Measurements from ENCODE around the gene ABCB11.
"Not testable (repeated sequence)": the region's sequence is repeated elsewhere in the genome, so short reads cannot be mapped to it uniquely, and the experiment has no call there.

The ABCB11 gene

DNA sequence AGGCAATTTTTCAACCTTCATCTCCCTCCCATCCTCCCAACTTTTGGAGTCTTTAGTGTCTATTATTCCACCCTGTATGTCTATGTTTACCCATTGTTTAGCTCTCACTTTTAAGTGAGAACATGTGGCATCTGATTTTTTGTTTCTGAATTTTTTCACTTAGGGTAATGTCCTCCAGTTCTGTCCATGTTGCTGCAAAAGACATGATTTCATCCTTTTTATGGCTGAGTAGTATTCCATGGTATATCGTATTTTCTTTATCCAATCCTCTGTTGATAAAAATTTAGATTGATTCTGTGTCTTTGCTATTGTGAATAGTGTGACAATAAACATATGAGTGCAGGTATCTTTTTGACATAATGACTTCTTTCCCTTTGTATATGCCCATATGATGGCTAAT, 81.8 kb downstream of the ABCB11 start:
- Histone ChIP-seq H3K9me3 (ENCODE audit: control insufficient read depth, insufficient read depth, low read depth, low read length) (0 out of 2 replicates have a peak, but pooled peaks cover 2% of the 10 kb centered on the region), H3K4me1 (ENCODE audit: control insufficient read depth, insufficient read depth, low read length) (no peaks in the 10 kb centered on the region), H3K27ac (ENCODE audit: low read depth, low read length) (no peak overlapping the region), H3K9ac (ENCODE audit: low read length) (no peak overlapping the region), H3K36me3 (ENCODE audit: control insufficient read depth, insufficient read depth, low read length) (no peaks in the 10 kb centered on the region), H3K27me3 (ENCODE audit: control insufficient read depth, insufficient read depth, low read length) (no peaks in the 10 kb centered on the region), H3K4me3 (ENCODE audit: low read depth, low read length) (no peak overlapping the region)

DNA sequence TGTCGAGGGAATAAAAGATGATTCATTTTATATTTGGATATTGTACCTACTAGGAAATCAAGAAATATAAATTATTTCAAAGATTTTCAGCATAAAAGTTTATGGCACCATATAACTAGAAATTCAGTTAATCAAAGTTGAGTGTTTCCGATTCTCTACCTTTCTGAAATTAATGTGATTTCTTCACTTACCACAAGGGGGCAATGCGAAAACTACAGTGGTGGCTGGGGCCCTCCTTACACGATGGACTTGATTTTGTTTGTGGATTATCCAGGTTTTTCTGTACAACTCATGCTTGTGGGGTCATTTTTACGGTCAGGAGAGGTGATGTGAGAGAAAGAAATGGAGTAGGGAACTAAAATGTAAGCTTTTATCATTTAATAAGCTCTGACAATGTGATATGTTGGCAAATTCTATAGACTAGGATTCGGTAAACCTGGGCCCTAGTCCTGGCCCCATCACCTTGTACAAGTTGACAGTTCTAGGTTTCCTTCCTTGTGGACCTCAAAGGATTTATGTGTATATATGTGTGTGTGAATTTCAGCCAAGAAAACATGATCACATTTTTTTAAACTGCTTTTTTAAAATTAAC, 82.4 kb downstream of the ABCB11 start:
- Histone ChIP-seq H3K4me1 (ENCODE audit: control insufficient read depth, insufficient read depth, low read length) (no peaks in the 10 kb centered on the region), H3K36me3 (ENCODE audit: control insufficient read depth, insufficient read depth, low read length) (no peaks in the 10 kb centered on the region), H3K9ac (ENCODE audit: low read length) (no peak overlapping the region), H3K27ac (ENCODE audit: low read depth, low read length) (no peak overlapping the region), H3K27me3 (ENCODE audit: control insufficient read depth, insufficient read depth, low read length) (no peaks in the 10 kb centered on the region), H3K9me3 (ENCODE audit: control insufficient read depth, insufficient read depth, low read depth, low read length) (0 out of 2 replicates have a peak, but pooled peaks cover 2% of the 10 kb centered on the region), H3K4me3 (ENCODE audit: low read depth, low read length) (no peak overlapping the region)

DNA sequence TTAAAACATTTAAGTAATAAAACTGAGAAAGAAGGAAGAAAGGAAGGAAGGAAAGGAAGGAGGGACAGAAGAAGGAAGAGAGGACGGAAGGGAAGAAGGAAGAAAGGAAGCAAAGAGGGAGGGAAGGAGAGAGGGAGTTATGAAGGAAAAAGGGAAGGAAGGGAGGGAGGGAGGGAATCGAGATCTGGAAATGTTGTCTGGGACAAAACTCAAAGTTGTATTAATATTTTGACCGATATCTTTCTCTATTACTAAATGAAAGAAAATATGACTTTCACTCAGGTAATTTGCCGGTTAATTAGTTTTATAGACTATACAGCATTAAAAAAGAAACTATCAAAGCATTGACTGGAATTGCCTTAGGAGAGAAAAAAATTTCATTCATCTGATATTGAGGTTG, 85.6 kb downstream of the ABCB11 start:
- no peak overlapping the region for H3K9ac ChIP-seq (ENCODE audit: low read length)
- no peak overlapping the region for H3K27ac ChIP-seq (ENCODE audit: low read depth, low read length)
- H3K36me3 ChIP-seq (ENCODE audit: control insufficient read depth, insufficient read depth, low read length), result no peaks in the 10 kb centered on the region
- no peaks in the 10 kb centered on the region for H3K27me3 ChIP-seq (ENCODE audit: control insufficient read depth, insufficient read depth, low read length)
- no peaks in the 10 kb centered on the region for H3K4me1 ChIP-seq (ENCODE audit: control insufficient read depth, insufficient read depth, low read length)
- no peak overlapping the region for H3K4me3 ChIP-seq (ENCODE audit: low read depth, low read length)
- 0 out of 2 replicates have a peak, but pooled peaks cover 2% of the 10 kb centered on the region for H3K9me3 ChIP-seq (ENCODE audit: control insufficient read depth, insufficient read depth, low read depth, low read length)

DNA sequence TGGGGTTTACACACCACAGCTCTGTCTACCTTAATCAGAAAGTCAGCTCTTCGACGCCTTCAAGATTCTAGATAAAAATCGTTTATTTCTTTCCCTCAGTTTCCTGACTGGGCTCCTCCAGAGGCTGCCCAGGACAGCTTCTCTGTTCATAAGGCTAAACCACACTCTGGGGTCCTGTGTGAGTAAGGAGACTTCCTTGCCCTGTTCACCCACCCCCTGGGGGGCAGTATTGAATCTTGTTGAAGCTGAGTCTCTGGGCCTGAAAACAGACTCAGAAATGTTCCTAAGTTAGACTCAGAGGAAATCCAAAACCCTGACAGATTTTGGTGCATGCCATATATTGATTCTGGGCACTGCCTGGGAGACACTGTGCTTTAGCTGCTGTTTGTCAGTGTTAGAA, 87.1 kb downstream of the ABCB11 start:
- Histone ChIP-seq H3K4me3 (ENCODE audit: low read depth, low read length) (no peak overlapping the region), H3K36me3 (ENCODE audit: control insufficient read depth, insufficient read depth, low read length) (no peaks in the 10 kb centered on the region), H3K9me3 (ENCODE audit: control insufficient read depth, insufficient read depth, low read depth, low read length) (no peaks in the 10 kb centered on the region), H3K4me1 (ENCODE audit: control insufficient read depth, insufficient read depth, low read length) (no peaks in the 10 kb centered on the region), H3K9ac (ENCODE audit: low read length) (no peak overlapping the region), H3K27ac (ENCODE audit: low read depth, low read length) (no peak overlapping the region), H3K27me3 (ENCODE audit: control insufficient read depth, insufficient read depth, low read length) (no peaks in the 10 kb centered on the region)

DNA sequence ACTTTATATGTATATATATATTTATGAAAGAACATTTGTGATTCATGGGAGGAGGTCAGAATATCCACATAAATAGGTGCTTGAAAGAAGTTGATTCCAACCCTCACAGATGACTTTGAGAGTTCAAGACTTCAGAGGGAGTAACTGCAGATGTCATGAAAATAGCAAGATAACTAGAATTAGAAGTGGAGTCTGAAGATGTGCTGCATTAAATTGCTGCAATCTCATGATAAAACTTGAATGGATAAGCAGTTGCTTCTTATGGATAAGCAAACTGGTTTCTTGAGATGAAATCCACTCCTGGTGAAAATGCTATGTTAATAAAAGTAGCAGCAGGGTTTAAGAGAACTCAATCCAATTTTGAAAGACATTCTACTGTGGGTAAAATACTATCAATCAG, 89.8 kb downstream of the ABCB11 start:
- no peak overlapping the region for H3K9ac ChIP-seq (ENCODE audit: low read length)
- H3K9me3 ChIP-seq (ENCODE audit: control insufficient read depth, insufficient read depth, low read depth, low read length), result no peaks in the 10 kb centered on the region
- H3K4me3 ChIP-seq (ENCODE audit: low read depth, low read length), result no peak overlapping the region
- no peaks in the 10 kb centered on the region for H3K27me3 ChIP-seq (ENCODE audit: control insufficient read depth, insufficient read depth, low read length)
- H3K27ac ChIP-seq (ENCODE audit: low read depth, low read length), result no peak overlapping the region
- no peaks in the 10 kb centered on the region for H3K4me1 ChIP-seq (ENCODE audit: control insufficient read depth, insufficient read depth, low read length)
- no peaks in the 10 kb centered on the region for H3K36me3 ChIP-seq (ENCODE audit: control insufficient read depth, insufficient read depth, low read length)

DNA sequence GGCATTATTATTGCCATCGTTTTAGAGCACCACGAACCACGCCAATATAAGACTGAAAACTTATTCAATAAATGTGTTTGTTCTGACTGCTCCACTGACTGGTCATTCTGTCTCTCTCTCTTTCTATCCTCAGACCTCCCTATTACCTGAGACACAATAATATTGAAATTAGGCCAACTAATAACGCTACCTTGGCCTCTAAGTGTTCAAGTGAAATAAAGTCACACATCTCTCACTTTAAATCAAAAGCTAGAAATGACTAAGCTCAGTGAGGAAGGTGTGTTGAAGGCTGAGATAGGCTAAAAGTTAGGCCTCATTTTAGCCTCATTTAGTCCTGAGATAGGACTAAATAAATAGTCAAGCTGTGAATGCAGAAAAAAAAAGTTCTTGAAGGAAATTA, 91.2 kb downstream of the ABCB11 start:
- Histone ChIP-seq H3K9me3 (ENCODE audit: control insufficient read depth, insufficient read depth, low read depth, low read length) (no peaks in the 10 kb centered on the region), H3K27ac (ENCODE audit: low read depth, low read length) (no peak overlapping the region), H3K4me3 (ENCODE audit: low read depth, low read length) (no peak overlapping the region), H3K36me3 (ENCODE audit: control insufficient read depth, insufficient read depth, low read length) (no peaks in the 10 kb centered on the region), H3K27me3 (ENCODE audit: control insufficient read depth, insufficient read depth, low read length) (no peaks in the 10 kb centered on the region), H3K9ac (ENCODE audit: low read length) (no peak overlapping the region), H3K4me1 (ENCODE audit: control insufficient read depth, insufficient read depth, low read length) (no peaks in the 10 kb centered on the region; the same call in 1 of the 2 replicates)

DNA sequence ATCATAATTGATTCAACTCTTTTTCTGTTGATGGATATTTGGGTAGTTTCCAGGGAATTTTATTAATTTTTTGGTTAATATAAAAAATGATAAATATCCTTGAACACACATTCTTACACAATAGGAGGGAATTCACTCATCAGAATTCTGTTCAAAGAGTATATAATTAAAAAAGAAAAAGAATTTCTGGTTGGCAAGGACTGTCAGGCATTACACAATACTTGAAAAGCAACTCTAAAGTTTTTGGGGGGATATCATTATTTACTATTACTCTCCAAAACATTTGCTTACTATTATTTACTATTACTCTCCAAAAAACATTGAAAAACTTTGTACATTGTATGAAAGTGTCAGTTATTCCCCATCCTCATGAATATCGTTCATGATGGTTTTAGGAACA, 92.1 kb downstream of the ABCB11 start:
- H3K36me3 ChIP-seq (ENCODE audit: control insufficient read depth, insufficient read depth, low read length), result no peaks in the 10 kb centered on the region
- no peak overlapping the region for H3K9ac ChIP-seq (ENCODE audit: low read length)
- H3K27ac ChIP-seq (ENCODE audit: low read depth, low read length), result no peak overlapping the region
- no peaks in the 10 kb centered on the region; the same call in 1 of the 2 replicates for H3K4me1 ChIP-seq (ENCODE audit: control insufficient read depth, insufficient read depth, low read length)
- no peak overlapping the region for H3K4me3 ChIP-seq (ENCODE audit: low read depth, low read length)
- H3K9me3 ChIP-seq (ENCODE audit: control insufficient read depth, insufficient read depth, low read depth, low read length), result no peaks in the 10 kb centered on the region
- H3K27me3 ChIP-seq (ENCODE audit: control insufficient read depth, insufficient read depth, low read length), result no peaks in the 10 kb centered on the region

DNA sequence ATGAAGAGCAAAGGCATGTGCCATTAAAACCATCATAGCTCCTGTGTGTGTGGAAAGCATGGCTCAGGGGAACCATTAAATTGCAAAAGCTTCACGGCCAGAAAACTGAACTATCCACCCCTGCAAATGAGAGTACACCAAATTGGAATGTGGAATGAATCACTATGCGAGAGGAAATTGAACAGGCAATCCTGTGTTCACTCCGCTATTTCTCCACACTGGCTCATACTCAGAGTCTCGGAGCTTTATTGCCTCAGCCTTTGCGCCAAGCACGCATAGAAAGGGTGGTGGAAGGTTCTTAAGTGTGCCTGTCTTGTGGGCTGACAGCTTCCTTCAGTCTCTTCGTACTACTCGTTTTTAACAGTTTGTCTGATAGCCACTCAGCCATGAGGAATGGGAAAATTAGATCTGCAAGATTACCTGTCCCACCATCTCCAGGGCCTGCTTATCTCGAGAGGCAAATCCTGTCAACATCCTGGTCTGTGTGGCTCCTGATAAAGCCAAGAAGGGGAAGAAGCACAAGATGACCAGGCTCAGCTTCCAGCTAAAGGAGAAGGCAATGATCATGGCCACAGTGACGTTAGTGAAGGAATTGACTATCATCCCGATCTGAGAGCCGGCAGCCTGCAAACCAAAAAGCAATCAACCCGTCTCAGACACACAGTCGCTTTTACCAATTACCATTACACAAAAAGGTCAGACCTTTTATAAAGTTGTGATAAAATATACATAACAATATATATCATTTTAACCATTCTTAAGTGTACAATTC, 95.1 kb downstream of the ABCB11 start:
- no peaks in the 10 kb centered on the region; the same call in 1 of the 2 replicates for H3K4me1 ChIP-seq (ENCODE audit: control insufficient read depth, insufficient read depth, low read length)
- no peaks in the 10 kb centered on the region for H3K36me3 ChIP-seq (ENCODE audit: control insufficient read depth, insufficient read depth, low read length)
- H3K27me3 ChIP-seq (ENCODE audit: control insufficient read depth, insufficient read depth, low read length), result no peaks in the 10 kb centered on the region
- no peak overlapping the region for H3K4me3 ChIP-seq (ENCODE audit: low read depth, low read length)
- H3K9ac ChIP-seq (ENCODE audit: low read length), result no peak overlapping the region
- no peaks in the 10 kb centered on the region for H3K9me3 ChIP-seq (ENCODE audit: control insufficient read depth, insufficient read depth, low read depth, low read length)
- no peak overlapping the region for H3K27ac ChIP-seq (ENCODE audit: low read depth, low read length)

DNA sequence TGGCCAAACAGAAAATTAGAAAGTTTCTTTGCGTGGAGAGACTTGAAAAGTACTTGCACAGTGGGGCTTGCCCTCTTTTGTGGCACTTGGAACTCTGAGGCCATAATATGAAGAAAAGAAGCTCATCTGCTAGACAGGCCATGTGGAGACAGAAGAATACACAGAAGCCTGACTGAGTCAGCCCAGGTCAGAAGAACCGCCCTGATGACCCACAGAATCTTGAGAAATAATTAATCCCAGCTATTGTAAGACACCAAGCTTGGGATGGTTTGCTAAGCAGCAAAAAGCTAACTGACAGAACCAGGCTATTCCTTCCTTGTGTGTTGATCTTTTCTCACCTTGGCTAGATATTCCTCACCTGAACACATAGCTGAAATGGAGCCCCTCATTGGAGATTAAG, 96.3 kb downstream of the ABCB11 start:
- Histone ChIP-seq H3K4me1 (ENCODE audit: control insufficient read depth, insufficient read depth, low read length) (peaks cover 3% of the 10 kb centered on the region; the same call in 1 of the 2 replicates), H3K9me3 (ENCODE audit: control insufficient read depth, insufficient read depth, low read depth, low read length) (no peaks in the 10 kb centered on the region), H3K27me3 (ENCODE audit: control insufficient read depth, insufficient read depth, low read length) (no peaks in the 10 kb centered on the region), H3K36me3 (ENCODE audit: control insufficient read depth, insufficient read depth, low read length) (no peaks in the 10 kb centered on the region), H3K4me3 (ENCODE audit: low read depth, low read length) (no peak overlapping the region), H3K9ac (ENCODE audit: low read length) (no peak overlapping the region), H3K27ac (ENCODE audit: low read depth, low read length) (no peak overlapping the region)

DNA sequence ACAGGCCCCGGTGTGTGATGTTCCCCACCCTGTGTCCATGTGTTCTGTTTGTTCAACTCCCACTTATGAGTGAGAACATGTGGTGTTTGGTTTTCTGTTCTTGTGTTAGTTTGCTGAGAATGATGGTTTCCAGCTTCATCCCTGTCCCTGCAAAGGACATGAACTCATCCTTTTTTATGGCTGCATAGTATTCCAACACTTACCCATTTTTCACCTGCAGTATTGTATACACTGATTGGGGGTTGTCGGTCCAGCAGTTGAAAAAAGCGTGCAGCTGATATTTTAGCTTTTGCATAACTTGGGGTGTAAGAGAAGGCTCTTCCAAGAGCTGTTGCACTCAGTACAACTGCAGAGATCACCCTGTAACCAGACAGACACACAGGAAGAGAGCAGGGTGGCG, 99.0 kb downstream of the ABCB11 start:
- not testable (repeated sequence) for H3K9me3 ChIP-seq (ENCODE audit: control insufficient read depth, insufficient read depth, low read depth, low read length); H3K27me3 ChIP-seq (ENCODE audit: control insufficient read depth, insufficient read depth, low read length); H3K36me3 ChIP-seq (ENCODE audit: control insufficient read depth, insufficient read depth, low read length); H3K27ac ChIP-seq (ENCODE audit: low read depth, low read length); H3K9ac ChIP-seq (ENCODE audit: low read length); H3K4me1 ChIP-seq (ENCODE audit: control insufficient read depth, insufficient read depth, low read length); H3K4me3 ChIP-seq (ENCODE audit: low read depth, low read length)

DNA sequence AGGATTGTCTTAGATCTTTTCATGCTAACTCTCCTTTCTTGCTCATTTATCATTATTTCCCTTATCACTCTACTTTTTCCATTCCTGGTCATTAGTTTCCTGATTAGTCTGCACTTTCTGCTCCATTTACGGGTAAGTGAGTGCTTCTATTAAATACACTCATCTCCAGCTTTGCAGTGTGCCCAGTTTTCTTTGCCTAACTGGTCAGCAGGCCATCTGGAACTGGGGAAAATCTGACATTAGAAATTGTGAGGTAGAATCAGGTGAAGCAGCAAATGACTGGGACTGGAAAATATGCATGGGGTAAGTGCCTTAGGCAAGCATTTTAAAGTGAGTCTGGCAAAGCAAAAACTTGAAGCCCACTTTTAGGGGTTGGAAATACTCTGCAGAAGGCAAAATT, 100.9 kb downstream of the ABCB11 start:
- no peak overlapping the region for H3K4me3 ChIP-seq (ENCODE audit: low read depth, low read length)

More for the DNA sequence above, 100.9 kb downstream of the ABCB11 start:
- H3K4me1 ChIP-seq (ENCODE audit: control insufficient read depth, insufficient read depth, low read length), result peaks cover 3% of the 10 kb centered on the region; the same call in 1 of the 2 replicates
- no peaks in the 10 kb centered on the region for H3K27me3 ChIP-seq (ENCODE audit: control insufficient read depth, insufficient read depth, low read length)
- H3K9ac ChIP-seq (ENCODE audit: low read length), result no peak overlapping the region
- H3K36me3 ChIP-seq (ENCODE audit: control insufficient read depth, insufficient read depth, low read length), result no peaks in the 10 kb centered on the region
- no peak overlapping the region for H3K27ac ChIP-seq (ENCODE audit: low read depth, low read length)
- H3K9me3 ChIP-seq (ENCODE audit: control insufficient read depth, insufficient read depth, low read depth, low read length), result no peaks in the 10 kb centered on the region

All from HUES6 (cell line).